ENCODE data around the gene CASK.

Gene CASK

DNA sequence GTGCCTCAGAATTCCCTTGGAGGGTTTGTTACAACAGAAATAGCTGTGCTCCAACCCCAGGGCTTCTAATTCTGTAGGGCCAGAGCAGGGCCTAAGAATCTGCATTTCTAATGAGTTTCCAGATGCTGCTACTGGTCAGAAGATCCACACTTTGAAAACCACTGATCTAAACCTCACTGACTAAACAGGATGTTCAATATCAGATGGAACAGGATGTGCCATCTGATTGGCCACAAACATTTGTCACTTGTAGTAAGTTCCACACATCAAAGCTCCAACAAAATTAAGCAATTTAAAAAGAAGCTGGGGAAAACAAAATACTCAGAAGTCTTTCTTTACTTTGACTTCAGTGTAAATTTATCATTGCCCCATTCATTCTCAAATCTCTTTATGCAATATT, 14.3 kb downstream of the CASK start:
- no peak for DNase-seq (ENCODE audit: low spot score)

DNA sequence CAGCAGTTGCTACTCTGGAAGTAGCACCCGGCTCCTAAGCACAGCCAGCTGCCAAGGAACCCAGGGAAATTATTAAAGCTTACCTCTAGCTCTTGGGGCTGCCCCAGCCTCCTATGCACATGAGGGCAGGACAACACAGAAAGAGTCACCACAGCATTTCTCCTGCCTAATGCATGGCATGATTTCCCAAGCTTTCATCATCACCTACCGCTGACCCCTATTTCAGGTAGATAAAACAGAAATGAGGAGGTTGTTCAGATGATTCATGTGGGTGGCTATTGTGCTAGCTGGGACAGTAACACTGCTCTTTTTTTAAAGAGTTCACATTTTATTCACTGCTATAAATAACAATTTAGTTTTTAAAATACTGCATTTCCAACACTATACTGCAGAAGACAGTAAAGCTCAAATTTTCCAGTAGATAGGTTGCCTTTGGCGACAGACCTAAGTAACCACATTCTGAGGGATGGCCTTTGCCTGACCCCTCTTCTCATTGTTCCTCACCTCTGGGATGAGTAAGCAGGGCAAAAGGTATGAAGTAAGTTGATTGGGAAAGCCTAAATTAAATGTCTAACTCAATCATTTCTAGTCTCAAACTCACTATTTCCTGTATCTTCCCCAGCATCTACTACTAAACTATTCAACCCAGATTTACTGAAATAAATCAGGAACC, 16.7 kb downstream of the CASK start:
- DNase-seq (ENCODE audit: low spot score), result peak; percentile 4

DNA sequence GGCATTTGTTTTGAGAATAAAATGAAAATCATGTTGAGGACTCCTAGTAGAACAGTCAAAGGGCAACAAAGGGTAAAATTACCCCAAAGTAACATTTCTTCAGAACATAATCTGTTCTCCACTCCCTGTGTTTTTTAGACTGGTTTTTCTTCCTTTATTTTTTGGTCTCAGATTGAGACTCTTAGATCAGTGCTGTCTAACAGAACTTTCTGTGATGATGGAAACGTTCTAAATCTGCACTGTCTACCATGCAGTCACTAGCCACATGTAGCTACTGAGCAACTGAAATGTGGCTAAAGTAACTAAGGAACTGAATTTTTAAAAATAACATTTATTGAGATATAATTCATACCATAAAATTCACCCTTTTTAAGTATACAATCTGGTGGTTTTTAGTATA, 19.8 kb downstream of the CASK start:
- no peak for DNase-seq (ENCODE audit: low spot score)

DNA sequence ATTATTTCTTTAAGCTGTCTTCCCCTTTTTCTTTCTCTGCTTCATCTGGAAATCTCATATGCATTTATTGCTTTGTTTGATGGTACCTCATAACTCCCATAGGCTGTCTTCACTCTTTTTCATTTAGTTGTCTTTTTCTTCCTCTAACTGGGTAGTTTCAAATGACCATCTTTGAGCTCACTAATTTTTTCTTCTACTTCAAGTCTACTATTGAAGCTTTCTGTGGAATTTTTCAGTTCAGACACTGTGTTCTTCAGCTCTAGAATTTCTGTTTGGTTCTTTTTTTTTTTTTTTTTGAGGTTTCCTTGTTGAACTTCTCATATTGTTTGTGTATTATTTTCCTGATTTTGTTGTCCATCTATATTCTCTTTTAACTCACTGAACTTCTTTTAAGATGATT, 23.0 kb downstream of the CASK start:
- DNase-seq (ENCODE audit: low spot score), result no peak

DNA sequence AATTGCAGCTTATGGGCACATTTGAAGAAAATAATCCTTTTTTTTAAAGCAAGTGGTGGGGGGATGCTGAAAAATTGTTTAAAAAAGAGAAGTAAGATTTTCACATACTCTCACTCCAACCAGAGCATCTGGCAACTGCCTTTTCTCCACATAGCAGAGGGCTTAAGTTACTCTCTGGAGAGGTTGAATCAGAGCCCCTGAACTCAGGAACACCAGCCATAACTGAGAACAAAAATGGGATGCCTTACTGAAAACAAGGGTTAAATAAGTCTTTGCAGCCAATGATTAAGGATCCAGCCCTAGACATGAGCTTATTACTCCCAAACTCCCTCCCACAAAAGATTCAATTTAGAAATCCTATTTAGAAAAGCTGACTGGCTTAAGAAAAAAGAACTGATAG, 27.5 kb downstream of the CASK start:
- DNase-seq (ENCODE audit: low spot score), result no peak

DNA sequence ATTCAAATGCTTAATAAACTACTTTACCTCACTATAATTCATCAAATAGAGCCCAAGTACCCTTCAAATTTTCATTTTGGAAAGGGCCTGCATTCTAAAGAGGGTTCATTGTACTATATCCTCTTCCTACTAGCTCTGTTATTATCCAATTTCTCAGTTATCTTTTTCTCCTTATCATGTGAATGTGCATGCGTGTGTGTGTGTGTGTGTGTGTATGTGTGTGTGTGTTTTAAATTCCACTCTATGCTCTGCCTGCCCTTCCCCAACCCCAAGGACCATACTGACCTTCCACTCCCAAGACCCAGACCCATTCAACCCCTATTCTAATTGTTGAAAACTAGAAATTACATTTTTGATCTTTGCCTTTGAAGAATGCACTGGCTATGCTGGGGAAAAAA, 33.3 kb downstream of the CASK start:
- no peak for DNase-seq (ENCODE audit: low spot score)

DNA sequence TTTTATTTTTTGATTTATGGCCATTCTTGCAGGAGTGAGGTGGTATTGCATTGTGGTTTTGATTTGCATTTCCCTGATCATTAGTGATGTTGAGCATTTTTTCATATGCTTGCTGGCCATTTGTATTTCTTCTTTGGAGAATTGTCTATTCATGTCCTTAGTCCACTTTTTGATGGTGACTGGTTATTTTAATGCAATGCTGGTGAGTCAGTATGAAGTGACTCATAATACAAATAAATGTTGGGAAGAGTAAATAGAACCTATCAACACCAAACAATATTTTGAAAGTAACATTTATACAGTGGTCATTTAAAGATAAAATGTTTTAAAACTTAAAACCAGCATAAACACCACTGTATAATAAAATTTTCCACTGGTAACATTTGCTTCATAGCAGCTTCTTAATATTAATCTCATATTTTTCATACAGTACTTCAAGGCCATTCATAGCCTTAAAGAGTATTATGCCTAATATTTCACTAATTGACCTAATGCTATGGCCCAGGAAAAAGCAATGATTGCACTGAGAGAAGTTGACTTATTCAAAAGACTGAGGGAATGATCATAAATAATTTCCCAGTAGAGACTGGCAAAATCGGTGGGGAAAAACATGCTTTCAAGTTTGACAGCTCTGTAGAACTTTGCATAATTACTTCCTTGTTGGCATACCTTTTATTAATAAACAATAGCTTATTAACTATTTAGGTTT, 33.9 kb downstream of the CASK start:
- DNase-seq (ENCODE audit: low spot score), result peak; percentile 38

DNA sequence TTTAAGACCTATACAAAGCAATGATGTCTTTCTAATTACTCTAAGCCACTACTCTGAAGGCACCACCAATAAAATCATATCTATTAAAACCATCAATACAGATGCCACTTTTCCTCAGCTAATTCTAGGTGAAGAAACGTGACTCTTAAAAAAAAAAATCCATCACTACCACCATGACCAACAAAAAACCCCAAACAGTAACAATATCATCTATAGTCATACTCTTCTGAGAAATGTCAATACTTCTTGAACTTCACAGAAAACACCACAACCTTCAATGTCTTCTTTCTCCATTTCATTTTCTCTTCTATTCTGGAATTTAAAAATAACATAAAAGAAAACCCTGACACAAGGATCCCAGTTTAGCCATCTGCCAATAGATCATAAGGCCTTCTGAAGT, 35.7 kb downstream of the CASK start:
- no peak for DNase-seq (ENCODE audit: low spot score)

DNA sequence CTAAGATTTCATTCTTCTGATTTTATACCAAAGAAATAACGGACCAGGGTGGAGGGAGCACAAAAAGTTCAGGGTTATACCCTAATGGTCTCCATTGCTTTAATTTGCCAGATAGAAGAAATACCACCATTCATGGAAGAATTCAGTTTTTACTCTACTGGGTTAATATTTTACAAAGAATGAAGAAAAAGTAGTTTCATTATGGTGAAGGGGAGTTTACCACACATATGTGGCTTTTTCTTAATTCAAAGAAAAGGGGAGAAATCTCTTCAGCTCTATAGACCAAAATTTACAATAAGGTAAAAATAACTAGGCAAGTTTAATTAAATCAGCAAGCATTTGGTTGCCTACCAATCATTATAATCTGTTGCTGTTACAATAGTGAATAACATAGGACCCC, 37.6 kb downstream of the CASK start:
- DNase-seq (ENCODE audit: low spot score), result no peak

DNA sequence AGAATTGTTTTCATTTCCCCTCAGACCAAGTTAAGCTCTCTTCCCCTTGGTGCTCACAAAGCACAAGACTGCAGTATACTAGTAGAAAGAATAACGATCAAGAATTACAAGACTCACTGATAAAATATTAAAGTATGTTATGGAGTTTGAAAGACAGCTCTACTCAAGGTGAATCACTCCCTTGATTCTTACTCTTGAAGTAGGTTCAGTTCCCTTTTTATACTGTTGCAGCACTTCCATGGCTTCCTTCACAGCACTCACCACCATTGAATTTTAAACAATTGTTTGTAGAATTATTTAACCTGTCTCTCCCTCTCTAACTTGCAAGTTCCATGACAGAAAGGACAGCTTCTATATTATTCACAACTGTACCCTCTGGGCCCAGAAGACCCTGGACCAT, 42.2 kb downstream of the CASK start:
- DNase-seq (ENCODE audit: low spot score), result no peak

DNA sequence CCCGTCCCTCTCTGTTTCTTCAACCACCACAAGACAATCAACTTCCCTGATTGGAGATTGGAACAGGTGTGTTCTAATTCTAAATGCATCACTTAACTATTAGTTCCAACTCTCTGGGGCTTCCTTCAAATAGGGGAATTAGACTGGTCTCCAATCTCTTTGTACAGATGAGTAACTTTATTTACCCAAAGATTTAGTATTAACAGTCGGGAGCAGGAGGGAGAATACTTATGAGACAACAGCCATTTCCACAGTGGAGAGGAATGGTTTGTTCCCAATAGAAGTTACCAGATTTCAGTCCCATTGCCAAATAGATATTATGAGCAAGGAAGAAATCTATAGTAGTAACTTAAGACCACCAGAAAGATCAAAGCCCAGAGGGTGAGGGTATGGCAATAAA, 46.2 kb downstream of the CASK start:
- no peak for DNase-seq (ENCODE audit: low spot score)

DNA sequence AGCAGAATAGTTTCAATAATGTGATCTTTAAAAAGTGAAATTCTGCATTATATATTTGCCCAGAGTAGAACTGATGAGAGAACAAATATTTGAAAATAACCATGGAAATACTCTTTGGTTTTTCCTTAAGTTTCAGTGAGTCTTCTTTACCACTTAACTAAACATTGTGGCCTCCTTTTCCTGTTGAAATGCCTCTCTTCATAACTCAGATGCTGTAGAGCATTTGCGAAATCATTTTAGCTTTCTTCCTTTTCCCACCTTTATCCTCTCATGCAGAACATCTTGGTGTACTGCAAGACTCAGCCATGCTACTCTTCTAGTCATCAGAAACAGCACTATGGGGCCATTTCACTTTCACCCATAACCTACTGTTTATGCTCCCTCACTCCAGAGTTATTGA, 48.2 kb downstream of the CASK start:
- no peak for DNase-seq (ENCODE audit: low spot score)

DNA sequence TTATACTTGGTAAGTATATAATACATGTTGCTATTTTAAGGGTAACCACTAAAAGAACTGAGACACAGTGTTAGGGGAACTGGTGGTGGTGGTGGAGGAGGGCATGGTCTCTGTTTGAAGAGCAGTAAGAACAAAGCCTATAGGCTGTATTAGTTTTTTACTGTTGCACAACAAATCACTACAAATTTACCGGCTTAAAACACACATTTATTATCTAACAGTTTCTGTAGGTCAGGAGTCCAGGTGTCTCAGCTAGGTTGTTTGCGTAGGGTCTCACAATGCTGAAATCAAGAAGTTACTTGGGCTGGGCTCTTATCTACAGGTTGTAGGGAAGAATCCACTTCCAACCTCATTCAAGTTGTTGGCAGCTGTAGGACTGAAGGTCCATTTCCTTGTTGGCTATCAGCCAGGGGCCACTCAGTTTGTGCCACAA, 52.6 kb downstream of the CASK start:
- no peak for DNase-seq (ENCODE audit: low spot score)

DNA sequence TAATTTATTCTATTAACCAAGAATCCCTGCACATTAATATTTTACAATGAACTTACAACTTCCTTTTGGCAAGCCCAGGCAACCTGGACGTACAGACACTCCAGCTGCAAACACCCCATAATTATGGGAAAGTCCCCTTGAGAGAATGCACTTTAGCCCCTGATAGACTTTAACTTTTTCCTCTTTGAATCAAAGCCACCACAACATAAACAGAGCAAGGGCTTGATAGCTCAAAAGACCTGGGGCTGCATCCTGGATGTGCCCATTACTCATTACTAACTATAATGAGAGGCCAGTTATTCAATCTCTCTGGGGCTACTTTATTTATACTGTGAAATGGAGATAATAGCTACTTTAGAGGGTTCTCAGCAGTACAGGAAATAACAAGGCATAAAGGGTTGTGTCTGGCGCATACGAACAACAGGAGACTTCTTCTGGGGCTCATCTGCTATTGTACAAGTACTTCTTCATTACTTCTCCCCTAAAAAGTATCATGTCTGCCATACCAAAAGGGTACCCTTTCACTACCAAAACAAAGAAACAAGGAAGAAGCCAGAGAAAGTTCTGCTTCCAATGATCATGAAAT, 54.9 kb downstream of the CASK start:
- DNase-seq (ENCODE audit: low spot score), result no peak

DNA sequence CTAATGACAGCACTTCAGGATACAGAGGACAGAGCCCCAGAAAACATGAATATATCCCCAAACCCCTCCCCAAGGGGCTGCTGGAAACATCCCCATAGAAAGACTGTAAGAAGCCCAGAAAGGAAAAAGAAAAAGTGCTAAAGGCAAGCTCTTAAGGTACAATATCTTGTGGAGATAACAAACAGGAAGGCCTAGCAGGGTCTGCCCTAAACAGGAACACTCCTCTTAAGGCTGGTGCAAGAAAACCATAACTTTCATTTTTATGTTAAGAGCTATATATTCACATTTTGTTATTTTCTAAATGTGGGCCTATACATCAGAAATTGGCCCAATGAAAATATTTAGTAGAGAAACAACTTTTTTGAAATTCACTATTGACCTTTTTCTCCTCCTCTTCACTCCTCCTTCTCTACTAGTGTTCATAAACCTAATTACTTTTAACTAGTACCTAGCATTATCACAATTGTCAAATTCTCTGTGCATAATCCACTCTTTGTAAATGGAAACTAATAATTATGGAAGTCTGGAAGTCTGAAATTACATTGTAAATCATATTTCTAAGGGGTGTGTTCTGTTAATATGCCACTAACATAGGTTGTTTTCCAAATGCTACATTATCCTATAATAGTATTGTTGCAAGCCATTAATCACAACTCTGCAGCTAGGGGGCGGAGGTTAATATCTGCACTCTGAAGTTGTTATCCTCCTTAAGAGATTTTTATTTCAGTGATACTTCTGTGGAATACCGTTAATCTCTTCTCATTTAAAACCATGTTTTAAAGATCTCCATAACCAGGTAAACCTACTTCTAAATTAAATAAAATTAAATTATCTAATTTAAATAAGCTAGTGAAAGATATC, 59.8 kb downstream of the CASK start:
- DNase-seq (ENCODE audit: low spot score), result no peak

DNA sequence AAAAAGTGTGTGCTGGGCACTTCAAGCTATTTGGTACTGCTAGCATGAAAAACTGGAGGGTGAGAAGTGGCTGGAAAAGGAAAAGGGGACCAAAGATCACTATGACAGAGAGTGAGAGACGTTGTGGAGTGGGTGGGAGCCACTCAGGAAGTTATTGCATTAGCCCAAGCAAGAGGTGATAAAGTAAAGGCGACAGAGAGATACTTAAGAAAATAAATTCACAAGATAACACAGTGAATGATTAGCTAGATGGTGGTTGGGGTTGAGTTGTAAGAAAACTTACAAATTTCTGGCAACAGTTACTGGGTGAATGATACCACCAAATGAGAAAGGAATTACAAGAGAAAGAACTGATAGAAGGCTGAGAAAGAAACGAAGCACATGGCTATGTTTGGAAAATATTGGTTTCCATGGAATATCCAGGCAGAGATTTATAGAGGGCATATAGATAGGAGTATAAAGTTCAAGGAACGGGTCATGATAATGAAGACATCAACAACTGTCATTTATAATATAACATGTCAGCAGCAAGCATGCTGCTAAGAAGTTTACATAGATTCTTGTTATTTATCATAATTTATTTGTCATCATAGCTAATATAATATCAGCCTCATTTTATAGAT, 60.7 kb downstream of the CASK start:
- DNase-seq (ENCODE audit: low spot score), result no peak

DNA sequence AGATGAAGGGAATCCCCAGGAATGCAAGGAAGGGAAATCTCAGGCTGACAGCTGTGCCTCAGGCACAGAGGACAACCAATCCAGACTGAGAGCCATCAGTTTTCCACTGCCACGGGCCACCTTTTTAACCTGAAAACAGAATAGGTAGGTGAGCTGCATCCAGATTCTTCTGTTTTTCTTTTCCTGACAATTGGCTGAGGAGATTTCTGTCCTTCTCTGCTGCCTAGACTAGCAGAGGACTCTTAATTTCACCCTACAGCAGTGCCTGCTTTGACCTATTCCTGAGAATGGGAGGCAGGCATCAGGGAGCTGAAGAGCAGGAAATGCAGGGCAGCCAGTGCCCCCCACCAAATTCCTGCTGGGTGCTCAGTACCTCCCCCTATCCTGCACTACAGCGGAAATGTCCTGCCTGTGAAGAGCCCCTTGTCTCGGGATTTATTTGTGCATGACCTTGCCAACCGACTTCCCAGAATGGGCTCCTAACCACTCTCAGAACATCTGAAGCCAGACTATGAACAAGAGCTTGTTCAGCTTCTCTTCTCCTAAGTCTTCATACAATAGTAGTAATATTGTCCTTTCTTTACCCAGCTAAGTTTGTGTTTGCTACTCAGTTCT, 65.1 kb downstream of the CASK start:
- DNase-seq (ENCODE audit: low spot score), result no peak

DNA sequence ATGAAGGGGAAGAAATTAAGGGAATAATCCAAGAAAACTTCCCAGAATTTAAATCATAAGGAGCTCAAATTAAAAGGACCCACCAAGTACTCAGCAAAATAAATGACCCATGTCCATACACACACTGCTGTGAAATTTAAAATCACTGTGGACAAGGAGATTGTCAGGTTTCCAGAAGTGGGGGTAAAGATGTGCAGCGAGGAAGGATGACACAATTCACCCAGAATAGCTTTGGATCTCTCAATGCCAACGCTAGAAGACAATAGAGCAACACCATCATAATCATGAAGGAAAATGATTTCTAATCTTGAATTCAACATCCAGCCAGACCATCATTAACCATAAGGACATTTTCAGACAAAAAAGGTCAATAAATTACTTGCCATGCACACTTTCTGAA, 65.7 kb downstream of the CASK start:
- DNase-seq (ENCODE audit: low spot score), result no peak

DNA sequence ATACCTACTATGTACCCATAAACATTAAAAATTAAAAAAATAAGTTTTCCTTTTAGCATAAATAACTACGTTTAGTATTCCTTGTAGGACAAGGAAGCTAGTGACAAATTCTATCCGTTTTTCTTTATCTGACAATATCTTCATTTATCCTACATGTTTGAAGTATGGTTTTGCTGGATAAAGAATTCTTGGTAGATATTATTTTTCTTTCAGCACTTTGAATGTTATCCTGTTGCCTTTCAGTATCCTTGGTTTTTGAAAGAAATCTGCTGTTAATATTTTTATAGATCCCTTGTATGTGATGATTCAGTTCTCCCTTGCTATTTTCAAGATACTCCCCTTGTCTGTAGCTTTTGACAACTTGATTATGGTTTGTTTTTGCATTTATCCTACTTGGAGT, 76.6 kb downstream of the CASK start:
- no peak for DNase-seq (ENCODE audit: low spot score)

DNA sequence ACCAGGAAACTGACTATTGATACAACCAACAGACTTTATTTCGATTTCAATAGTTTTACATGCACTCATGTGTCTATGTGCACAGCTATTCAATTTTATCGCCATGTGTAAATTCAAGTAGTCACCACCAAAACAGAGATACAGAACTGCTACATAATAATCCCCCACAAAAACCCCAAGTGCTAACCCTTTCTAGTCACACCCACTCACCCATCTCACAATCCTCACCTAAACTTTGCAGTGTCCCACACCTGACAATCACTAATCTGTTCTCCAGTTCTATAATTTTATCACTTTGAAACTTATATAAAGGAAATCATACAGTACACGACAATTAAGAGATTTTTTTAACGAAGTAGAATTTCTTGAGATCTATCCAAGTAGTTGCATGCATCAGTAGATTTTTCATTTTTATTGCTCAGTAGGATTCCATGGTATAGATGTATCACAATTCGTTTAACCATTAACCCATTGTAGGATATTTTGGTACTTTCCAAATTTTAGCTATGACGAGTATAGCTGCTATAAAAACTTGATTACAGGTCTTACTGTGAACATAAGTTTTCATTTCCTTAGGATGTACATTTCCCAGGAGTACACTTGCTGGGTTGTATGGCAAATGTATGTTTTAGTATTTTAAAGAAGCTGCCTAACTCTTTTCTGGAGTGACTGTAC, 85.9 kb downstream of the CASK start:
- no peak for DNase-seq (ENCODE audit: low spot score)

DNA sequence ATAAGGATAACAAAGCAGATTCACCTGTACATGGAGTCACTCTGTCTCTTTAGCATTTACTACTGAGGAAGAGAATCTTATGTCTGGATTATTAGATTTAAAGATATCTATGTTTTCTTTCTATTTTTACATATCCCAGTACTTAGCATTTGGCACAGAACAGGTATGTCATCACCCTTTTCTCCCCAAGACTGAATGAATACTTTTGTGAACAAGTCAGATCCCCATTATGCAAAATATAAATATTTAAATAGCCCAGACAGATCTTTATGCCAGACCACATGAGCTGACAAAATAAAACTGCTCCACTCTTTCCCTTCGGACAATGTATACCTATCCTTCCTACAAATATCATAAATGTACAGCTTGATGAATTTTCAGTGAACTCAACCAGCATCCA, 94.5 kb downstream of the CASK start:
- no peak for DNase-seq (ENCODE audit: low spot score)

Measured in SW480 (cell line).